ENCODE measurements around the gene ETV7.

- TF ChIP-seq CTCF (IDR thresholded peaks at IDR 0.05) (no peak), POLR2A (IDR thresholded peaks at IDR 0.05) (no peak)
These were observed 26.3 kb upstream of the ETV7 start for GRCh38 chr6:36413489-36414480.

All from body of pancreas (tissue), 4 donors.